ENCODE data around the gene NEU4.
A peak's percentile ranks its signal among the peaks of the same experiment; 100 is the strongest.

Gene NEU4

DNA sequence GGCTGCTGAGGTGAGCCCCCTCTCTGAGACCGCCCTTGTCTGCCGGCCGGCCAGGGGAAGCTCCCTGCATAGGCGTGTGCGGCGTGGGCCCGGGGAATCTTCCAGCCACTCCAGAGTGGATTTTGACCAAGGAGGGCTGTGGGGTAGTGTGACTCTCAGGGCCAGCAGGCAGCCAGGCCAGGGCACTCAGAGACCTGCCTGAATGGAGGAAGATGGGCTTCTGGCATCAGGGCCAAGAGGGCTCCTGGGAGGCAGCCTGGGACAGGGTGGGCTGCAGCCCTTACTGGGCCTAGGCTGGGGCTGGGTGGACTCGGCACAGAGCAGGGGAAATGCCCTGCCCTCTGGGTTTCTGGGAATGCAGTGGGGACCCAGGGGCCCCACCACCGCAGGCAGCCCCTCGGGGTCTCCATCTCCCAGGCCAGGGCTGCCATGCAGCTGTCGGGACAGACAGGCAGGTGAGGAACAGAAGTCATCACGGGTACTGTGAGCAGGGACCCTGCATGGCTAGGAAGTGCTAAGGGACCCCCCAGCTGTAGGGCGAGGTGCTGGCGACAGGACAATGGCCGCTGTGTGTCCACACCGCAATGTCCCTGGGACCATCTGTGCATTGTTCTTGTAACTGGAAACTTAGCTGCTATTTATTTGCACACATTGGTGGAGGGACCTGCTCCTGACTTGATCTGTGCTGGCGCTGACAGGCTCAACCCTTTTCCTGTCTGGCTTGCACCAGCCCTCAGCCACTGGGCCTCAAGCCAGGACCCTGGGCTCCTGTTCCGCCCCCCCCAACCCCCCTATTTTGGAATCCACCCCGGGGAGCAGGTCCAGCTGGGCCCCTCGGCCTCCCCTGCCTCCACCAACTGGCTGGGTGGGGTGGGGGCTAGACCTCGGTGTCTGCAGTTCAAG lies 45.6 kb downstream of the NEU4 start:
- H3K4me3 ChIP-seq (replicated peaks in 1 of 2; ENCODE audit: low read depth in 2 of 2, low read length in 2 of 2), result no peak overlapping the region
- DNase-seq (ENCODE audit: low read depth in 2 of 2), result peak in 1 of 2 donors; percentile 31
- TF ChIP-seq, protein P1, sequence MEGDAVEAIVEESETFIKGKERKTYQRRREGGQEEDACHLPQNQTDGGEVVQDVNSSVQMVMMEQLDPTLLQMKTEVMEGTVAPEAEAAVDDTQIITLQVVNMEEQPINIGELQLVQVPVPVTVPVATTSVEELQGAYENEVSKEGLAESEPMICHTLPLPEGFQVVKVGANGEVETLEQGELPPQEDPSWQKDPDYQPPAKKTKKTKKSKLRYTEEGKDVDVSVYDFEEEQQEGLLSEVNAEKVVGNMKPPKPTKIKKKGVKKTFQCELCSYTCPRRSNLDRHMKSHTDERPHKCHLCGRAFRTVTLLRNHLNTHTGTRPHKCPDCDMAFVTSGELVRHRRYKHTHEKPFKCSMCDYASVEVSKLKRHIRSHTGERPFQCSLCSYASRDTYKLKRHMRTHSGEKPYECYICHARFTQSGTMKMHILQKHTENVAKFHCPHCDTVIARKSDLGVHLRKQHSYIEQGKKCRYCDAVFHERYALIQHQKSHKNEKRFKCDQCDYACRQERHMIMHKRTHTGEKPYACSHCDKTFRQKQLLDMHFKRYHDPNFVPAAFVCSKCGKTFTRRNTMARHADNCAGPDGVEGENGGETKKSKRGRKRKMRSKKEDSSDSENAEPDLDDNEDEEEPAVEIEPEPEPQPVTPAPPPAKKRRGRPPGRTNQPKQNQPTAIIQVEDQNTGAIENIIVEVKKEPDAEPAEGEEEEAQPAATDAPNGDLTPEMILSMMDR (IDR thresholded peaks at IDR 0.05; ENCODE audit: low read depth, low read length), result no peak

GRCh38 chr2:241855245-241855887 lies 46.4 kb downstream of the NEU4 start:
- TF ChIP-seq, protein P1 (IDR thresholded peaks at IDR 0.05; ENCODE audit: low read depth, low read length), result no peak
- H3K4me3 ChIP-seq (replicated peaks in 1 of 2; ENCODE audit: low read depth in 2 of 2, low read length in 2 of 2), result no peak overlapping the region
- DNase-seq (ENCODE audit: low read depth in 2 of 2), result no peak

GRCh38 chr2:241855888-241856422 lies 47.0 kb downstream of the NEU4 start:
- TF ChIP-seq, protein P1 (IDR thresholded peaks at IDR 0.05; ENCODE audit: low read depth, low read length), result no peak
- no peak for DNase-seq (ENCODE audit: low read depth in 2 of 2)

GRCh38 chr2:241857041-241857541 lies 48.1 kb downstream of the NEU4 start:
- no peak overlapping the region for H3K4me3 ChIP-seq (replicated peaks in 1 of 2; ENCODE audit: low read depth in 2 of 2, low read length in 2 of 2)
- DNase-seq (ENCODE audit: low read depth in 2 of 2), result no peak
- TF ChIP-seq, protein P1 (IDR thresholded peaks at IDR 0.05; ENCODE audit: low read depth, low read length), result no peak

More at GRCh38 chr2:241855888-241856422, 47.0 kb downstream of the NEU4 start:
- H3K4me3 ChIP-seq (replicated peaks in 1 of 2; ENCODE audit: low read depth in 2 of 2, low read length in 2 of 2), result no peak overlapping the region

DNA sequence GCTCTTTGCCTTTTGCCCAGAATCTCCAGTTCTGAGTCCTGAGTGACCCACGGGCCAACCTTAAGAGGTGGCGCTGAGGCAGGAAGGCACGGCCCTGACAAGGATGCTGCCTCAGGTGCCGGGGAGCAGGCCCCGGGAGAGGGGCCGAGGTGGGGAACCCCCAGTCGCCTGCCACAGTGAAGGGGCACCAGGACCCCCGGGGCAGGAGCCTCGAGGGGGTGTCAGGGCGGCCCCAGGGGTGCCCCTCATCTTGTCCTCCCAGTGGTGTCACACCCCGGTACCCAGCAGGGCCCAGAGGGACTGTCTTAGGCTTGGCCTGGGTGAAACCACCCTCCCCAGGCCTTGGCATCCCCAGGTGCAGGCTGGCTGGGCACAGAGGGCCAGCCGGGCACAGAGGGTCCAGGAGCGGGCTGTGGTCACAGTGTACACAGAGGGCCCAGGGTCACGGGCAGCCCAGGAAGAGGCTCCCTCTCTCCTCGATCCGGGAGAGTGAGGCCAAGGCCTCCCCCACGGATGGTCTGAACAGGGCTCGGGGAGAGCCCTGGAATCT lies 48.7 kb downstream of the NEU4 start:
- no peak for DNase-seq (ENCODE audit: low read depth in 2 of 2)
- TF ChIP-seq, protein P1 (IDR thresholded peaks at IDR 0.05; ENCODE audit: low read depth, low read length), result no peak
- no peak overlapping the region for H3K4me3 ChIP-seq (replicated peaks in 1 of 2; ENCODE audit: low read depth in 2 of 2, low read length in 2 of 2)

DNA sequence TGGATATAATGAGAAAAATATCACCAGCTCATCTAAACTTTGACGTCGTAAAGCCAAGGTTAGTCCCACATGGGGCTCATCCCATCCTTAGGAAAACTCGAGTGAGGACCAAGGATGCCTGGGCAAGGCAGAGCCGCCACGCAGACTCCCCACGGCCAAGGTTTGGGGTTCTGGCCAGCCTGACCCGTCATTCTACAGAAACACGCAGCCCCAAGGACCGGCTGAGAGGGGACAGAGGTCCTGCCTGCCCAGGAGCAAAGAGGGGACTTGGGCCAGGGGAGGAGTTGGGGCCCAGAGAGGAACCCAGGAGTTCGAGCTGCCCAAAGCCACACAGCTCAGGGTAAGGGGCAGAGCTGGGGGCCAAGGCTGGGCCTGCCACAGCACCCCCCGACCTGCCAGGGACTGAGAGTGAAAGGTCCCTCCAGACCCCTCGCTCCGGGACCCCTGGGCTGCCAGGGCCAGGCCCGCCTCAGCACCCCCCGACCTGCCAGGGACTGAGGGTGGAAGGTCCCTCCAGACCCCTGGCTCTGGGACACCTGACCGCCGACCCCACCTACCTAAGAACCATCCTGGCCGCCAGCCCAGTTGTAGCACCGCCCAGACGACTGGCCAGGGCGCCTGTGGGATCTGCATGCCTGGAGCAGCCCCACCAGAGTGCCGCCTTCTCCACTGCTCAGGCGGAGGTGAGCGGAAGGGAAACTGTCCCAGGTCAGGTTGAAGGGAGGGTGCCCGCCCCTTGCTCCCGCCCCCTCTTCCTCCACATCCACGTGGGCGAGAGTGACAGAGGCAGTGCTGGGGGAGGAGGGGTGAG lies 49.4 kb downstream of the NEU4 start, which contains the start of gene PDCD1:
Gene PDCD1 (minus strand): TSS at position 689 of the 811 bp plus-strand sequence. CDS start 56 bp downstream, at position 633.
- no peak for DNase-seq (ENCODE audit: low read depth in 2 of 2)
- TF ChIP-seq, protein P1 (IDR thresholded peaks at IDR 0.05; ENCODE audit: low read depth, low read length), result no peak
- peak within 1 kb of the TSS; percentile 5 to 28 for H3K4me3 ChIP-seq (replicated peaks in 1 of 2; ENCODE audit: low read depth in 2 of 2, low read length in 2 of 2)

All from cardiac fibroblast (primary cell).